T-helper 17 cell (primary cell): Measurements from ENCODE around the gene ARID5B. TPM values are rescaled to one million over a fixed set of nuclear protein-coding genes. Genes with fewer than 3 reads are reported as not detected.
A peak's percentile ranks its signal among the peaks of the same experiment; 100 is the strongest.

Experiments used
- ATAC-seq: fragments of 150-1000 bp; cut with Tn5 transposase; 2 replicates; pipeline ENCODE4 v1.10.0; 2021; ENCODE audit warnings: mild to moderate bottlenecking, moderate library complexity
- DNase-seq, 3 donors: peaks; one replicate each; pipeline versions ENCODE4 v3.0.0 to v3.0.0-alpha.2; 2020 to 2021
- H3K9me3 ChIP-seq: one replicate; pipeline ENCODE4 v1.7.0; 2013; ENCODE audit warnings: low read length, mild to moderate bottlenecking; ENCODE audit not compliant: control insufficient read depth, poor library complexity, severe bottlenecking
- H3K27ac Mint-ChIP-seq: one replicate; pipeline ENCODE4 v1.8.0; 2022; ENCODE audit warnings: mild to moderate bottlenecking, moderate library complexity, mixed read lengths
- H3K27me3 Mint-ChIP-seq: one replicate; pipeline ENCODE4 v1.8.0; 2022; ENCODE audit warnings: mixed read lengths
- H3K36me3 Mint-ChIP-seq: one replicate; pipeline ENCODE4 v1.8.0; 2022; ENCODE audit warnings: low read depth, mixed read lengths
- H3K4me1 Mint-ChIP-seq: one replicate; pipeline ENCODE4 v1.8.0; 2022; ENCODE audit warnings: mild to moderate bottlenecking, mixed read lengths
- H3K4me3 Mint-ChIP-seq: one replicate; pipeline ENCODE4 v1.8.0; 2022; ENCODE audit warnings: mild to moderate bottlenecking, moderate library complexity, mixed read lengths
- total RNA-seq, 4 donors: library from RNA in 2 of 4; stranded (reverse) in 2 of 4; gene quantifications; one replicate each; pipeline ENCODE4 v1.2.3 and lab custom pipeline; 2022 to 2026

Gene ARID5B
- total RNA-seq, 2 donors from 2014 or later, result 58.2 to 67.6 TPM

- DNase-seq (no peak), ATAC-seq (no peak)
- Mint-ChIP-seq H3K36me3 (no peaks in the 10 kb centered on the region), H3K27ac (peak overlapping the region; percentile 47), H3K27me3 (no peaks in the 10 kb centered on the region), H3K4me3 (no peak overlapping the region), H3K4me1 (peaks cover 23% of the 10 kb centered on the region)
- H3K9me3 ChIP-seq, result no peaks in the 10 kb centered on the region
Measured at GRCh38 chr10:62018131-62018911, 116.8 kb downstream of the ARID5B start.

GRCh38 chr10:62019013-62019684 is 117.7 kb downstream of the ARID5B start:
- DNase-seq (no peak), ATAC-seq (no peak)
- H3K9me3 ChIP-seq, result no peaks in the 10 kb centered on the region
- Mint-ChIP-seq H3K27me3 (no peaks in the 10 kb centered on the region), H3K4me3 (no peak overlapping the region), H3K27ac (peak overlapping the region; percentile 72), H3K4me1 (peaks cover 23% of the 10 kb centered on the region), H3K36me3 (no peaks in the 10 kb centered on the region)

GRCh38 chr10:62019685-62020359 is 118.3 kb downstream of the ARID5B start:
- no peaks in the 10 kb centered on the region for H3K9me3 ChIP-seq
- Mint-ChIP-seq H3K27ac (peak overlapping the region; percentile 72), H3K4me3 (no peak overlapping the region), H3K27me3 (no peaks in the 10 kb centered on the region), H3K36me3 (no peaks in the 10 kb centered on the region), H3K4me1 (peaks cover 23% of the 10 kb centered on the region)
- ATAC-seq (no peak), DNase-seq (no peak)

GRCh38 chr10:62021128-62021665 is 119.7 kb downstream of the ARID5B start:
- Mint-ChIP-seq H3K4me1 (peaks cover 23% of the 10 kb centered on the region), H3K4me3 (no peak overlapping the region), H3K27ac (peak overlapping the region; percentile 72), H3K27me3 (no peaks in the 10 kb centered on the region), H3K36me3 (no peaks in the 10 kb centered on the region)
- no peaks in the 10 kb centered on the region for H3K9me3 ChIP-seq
- DNase-seq, result no peak
- no peak for ATAC-seq

GRCh38 chr10:62021978-62022802 is 120.7 kb downstream of the ARID5B start:
- no peak overlapping the region for H3K4me3 Mint-ChIP-seq

GRCh38 chr10:62022830-62023229 is 121.3 kb downstream of the ARID5B start:
- H3K27ac Mint-ChIP-seq, result peak overlapping the region; percentile 77

More at GRCh38 chr10:62021978-62022802, 120.7 kb downstream of the ARID5B start:
- no peak for ATAC-seq
- H3K4me1 Mint-ChIP-seq, result peaks cover 21% of the 10 kb centered on the region
- DNase-seq, result no peak
- no peaks in the 10 kb centered on the region for H3K27me3 Mint-ChIP-seq
- peak overlapping the region; percentile 77 for H3K27ac Mint-ChIP-seq
- H3K9me3 ChIP-seq, result no peaks in the 10 kb centered on the region
- no peaks in the 10 kb centered on the region for H3K36me3 Mint-ChIP-seq

GRCh38 chr10:62023329-62023728 is 121.8 kb downstream of the ARID5B start:
- Mint-ChIP-seq H3K27ac (peak overlapping the region; percentile 77), H3K36me3 (no peaks in the 10 kb centered on the region), H3K4me3 (no peak overlapping the region), H3K27me3 (no peaks in the 10 kb centered on the region), H3K4me1 (peaks cover 23% of the 10 kb centered on the region)
- no peak for ATAC-seq
- H3K9me3 ChIP-seq, result no peaks in the 10 kb centered on the region
- no peak for DNase-seq

More at GRCh38 chr10:62022830-62023229, 121.3 kb downstream of the ARID5B start:
- no peak for ATAC-seq
- no peaks in the 10 kb centered on the region for H3K9me3 ChIP-seq
- peaks cover 23% of the 10 kb centered on the region for H3K4me1 Mint-ChIP-seq
- no peak for DNase-seq
- no peak overlapping the region for H3K4me3 Mint-ChIP-seq
- no peaks in the 10 kb centered on the region for H3K36me3 Mint-ChIP-seq
- H3K27me3 Mint-ChIP-seq, result no peaks in the 10 kb centered on the region

- ATAC-seq (no peak), DNase-seq (no peak)
- Mint-ChIP-seq H3K4me3 (no peak overlapping the region), H3K4me1 (peaks cover 21% of the 10 kb centered on the region), H3K27me3 (no peaks in the 10 kb centered on the region), H3K36me3 (no peaks in the 10 kb centered on the region), H3K27ac (no peak overlapping the region)
- H3K9me3 ChIP-seq, result no peaks in the 10 kb centered on the region
Measured at GRCh38 chr10:62024026-62024701, 122.7 kb downstream of the ARID5B start.

GRCh38 chr10:62025134-62025794 is 123.8 kb downstream of the ARID5B start:
- peaks cover 21% of the 10 kb centered on the region for H3K4me1 Mint-ChIP-seq
- H3K9me3 ChIP-seq, result no peaks in the 10 kb centered on the region
- H3K36me3 Mint-ChIP-seq, result no peaks in the 10 kb centered on the region
- no peak overlapping the region for H3K27ac Mint-ChIP-seq
- H3K4me3 Mint-ChIP-seq, result no peak overlapping the region
- DNase-seq (no peak), ATAC-seq (no peak)
- no peaks in the 10 kb centered on the region for H3K27me3 Mint-ChIP-seq

- DNase-seq (no peak), ATAC-seq (no peak)
- Mint-ChIP-seq H3K4me1 (peaks cover 20% of the 10 kb centered on the region), H3K36me3 (no peaks in the 10 kb centered on the region), H3K4me3 (no peak overlapping the region), H3K27ac (no peak overlapping the region), H3K27me3 (no peaks in the 10 kb centered on the region)
- H3K9me3 ChIP-seq, result no peaks in the 10 kb centered on the region
Measured at GRCh38 chr10:62025901-62026879, 124.7 kb downstream of the ARID5B start.
